ENCODE data around the gene C9orf78. TPM values are rescaled to one million over a fixed set of nuclear protein-coding genes. Genes with fewer than 3 reads are reported as not detected.

C9orf78 gene
- total and polyA plus RNA-seq, 2 donors (not counting 1 experiment from before 2014, with no cell fraction given): 39.8 to 88.6 TPM

DNA sequence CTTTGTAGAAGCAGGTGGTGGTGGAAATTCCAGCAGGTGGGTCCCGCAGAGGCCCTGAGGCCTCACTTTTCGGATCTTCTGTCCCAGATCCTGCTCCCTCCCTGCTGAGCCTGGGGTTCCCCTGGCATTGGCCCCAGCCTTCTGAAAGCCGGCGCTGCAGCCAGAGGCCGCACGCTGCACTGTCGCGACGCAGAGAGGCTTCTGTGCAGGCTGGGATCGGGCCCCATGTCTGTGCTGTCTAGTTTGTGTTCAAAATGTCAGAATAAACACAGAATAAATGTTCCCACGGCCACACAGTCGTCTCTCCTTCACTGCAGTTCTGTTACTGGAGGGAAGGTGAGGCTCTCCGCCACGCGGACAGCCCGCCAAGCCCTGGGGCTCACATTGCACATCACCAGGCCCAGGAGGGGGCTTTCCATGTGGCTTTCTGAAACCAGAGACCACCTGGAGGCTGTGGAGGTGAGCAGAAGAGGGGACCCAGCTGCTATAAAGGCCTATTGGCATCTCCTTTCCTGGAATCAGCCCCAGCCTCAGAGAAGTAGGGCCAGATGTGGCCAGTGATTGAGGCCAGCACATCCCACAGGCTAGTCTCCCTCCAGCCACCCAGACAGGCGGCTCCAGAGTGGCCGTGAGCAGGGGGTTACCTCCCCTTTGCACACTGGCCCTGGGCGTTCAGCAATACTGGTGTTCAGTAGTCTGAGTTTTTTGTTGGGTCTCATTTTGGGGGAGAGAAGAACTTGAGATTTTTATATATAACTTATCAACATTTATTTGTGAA is 46.7 kb upstream of the C9orf78 start:
- peaks cover 12% of the 10 kb centered on the region for H3K4me1 ChIP-seq (ENCODE audit: control insufficient read depth, extremely low read depth, insufficient read depth, low read length)
- H3K4me3 ChIP-seq (replicated peaks in 1 of 4; ENCODE audit: control extremely low read depth in 1 of 4, insufficient read depth in 1 of 4, low read depth in 3 of 4, low read length in 4 of 4): no peak overlapping the region
- no peaks in the 10 kb centered on the region for H4K20me1 ChIP-seq (ENCODE audit: control insufficient read depth, extremely low read depth, insufficient read depth, low read length)
- no peaks in the 10 kb centered on the region for H3K27me3 ChIP-seq (ENCODE audit: control insufficient read depth, insufficient read depth, low read length)
- no peak overlapping the region for H2AFZ ChIP-seq (ENCODE audit: low read length)
- no peaks in the 10 kb centered on the region for H3K79me2 ChIP-seq (ENCODE audit: control insufficient read depth, insufficient read depth, low read length)
- peaks cover 6% of the 10 kb centered on the region for H3K36me3 ChIP-seq (ENCODE audit: control insufficient read depth, insufficient read depth, low read length)
- TF ChIP-seq EZH2 (IDR thresholded peaks at IDR 0.05; ENCODE audit: low read length, missing control alignments): no peak
- TF ChIP-seq, protein P1, sequence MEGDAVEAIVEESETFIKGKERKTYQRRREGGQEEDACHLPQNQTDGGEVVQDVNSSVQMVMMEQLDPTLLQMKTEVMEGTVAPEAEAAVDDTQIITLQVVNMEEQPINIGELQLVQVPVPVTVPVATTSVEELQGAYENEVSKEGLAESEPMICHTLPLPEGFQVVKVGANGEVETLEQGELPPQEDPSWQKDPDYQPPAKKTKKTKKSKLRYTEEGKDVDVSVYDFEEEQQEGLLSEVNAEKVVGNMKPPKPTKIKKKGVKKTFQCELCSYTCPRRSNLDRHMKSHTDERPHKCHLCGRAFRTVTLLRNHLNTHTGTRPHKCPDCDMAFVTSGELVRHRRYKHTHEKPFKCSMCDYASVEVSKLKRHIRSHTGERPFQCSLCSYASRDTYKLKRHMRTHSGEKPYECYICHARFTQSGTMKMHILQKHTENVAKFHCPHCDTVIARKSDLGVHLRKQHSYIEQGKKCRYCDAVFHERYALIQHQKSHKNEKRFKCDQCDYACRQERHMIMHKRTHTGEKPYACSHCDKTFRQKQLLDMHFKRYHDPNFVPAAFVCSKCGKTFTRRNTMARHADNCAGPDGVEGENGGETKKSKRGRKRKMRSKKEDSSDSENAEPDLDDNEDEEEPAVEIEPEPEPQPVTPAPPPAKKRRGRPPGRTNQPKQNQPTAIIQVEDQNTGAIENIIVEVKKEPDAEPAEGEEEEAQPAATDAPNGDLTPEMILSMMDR (conservative IDR thresholded peaks at IDR 0.05 in 1 of 2, IDR thresholded peaks at IDR 0.05 in 1 of 2; ENCODE audit: low read depth in 1 of 2, low read length in 2 of 2): no peak
- DNase-seq (ENCODE audit: low read depth in 2 of 2): no peak
- H3K9me3 ChIP-seq (ENCODE audit: control insufficient read depth, insufficient read depth, low read depth, low read length): no peaks in the 10 kb centered on the region
- H3K27ac ChIP-seq (ENCODE audit: insufficient read depth, low read length): no peak overlapping the region
- no peak overlapping the region for H3K4me2 ChIP-seq (ENCODE audit: extremely low read depth, insufficient read depth, low read length)
- no peak overlapping the region for H3K9ac ChIP-seq (ENCODE audit: insufficient read depth, low read length)

DNA sequence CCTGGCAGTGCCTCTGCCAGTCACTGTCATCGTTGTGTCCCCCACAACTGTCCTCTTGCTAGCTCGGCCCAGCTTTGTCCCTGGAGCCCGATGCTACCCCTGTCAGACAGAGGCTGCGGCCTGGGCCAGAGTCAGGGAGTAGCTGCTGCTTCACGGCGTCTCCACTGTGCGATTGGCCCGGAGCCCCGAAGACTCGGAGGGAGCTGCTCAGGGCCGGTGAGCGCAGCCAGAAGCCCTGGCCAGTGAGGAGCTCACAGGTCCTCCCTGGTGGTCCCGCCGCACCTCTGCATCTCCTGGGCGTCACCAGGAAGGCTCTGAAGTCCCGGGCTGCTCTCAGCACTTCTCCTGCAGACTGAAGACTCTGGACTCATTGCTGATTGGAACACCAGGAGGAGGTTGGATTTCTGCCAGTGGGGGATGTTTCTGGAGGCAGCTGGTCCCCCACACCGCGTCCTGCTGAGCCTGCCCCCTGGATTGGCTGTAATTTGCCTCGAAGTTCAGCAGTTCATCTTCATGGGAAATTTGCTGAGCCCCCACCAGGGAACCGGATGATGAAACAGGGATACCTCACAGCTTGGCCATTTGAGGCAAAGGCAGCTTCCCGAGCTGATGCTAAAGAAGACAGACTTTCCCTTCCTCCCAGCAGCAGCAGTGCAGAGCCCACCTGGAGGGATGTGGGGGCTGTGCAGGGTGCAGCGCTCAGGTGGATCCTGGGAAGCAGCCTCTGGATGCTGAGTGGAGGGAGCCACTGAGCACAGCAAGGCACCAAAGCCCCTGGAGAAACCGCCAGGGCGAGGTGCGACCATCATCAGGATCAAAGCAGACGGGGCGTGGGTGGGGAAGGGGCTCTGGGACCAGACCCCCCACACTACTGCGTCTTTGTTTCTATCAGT is 45.8 kb upstream of the C9orf78 start:
- peak; percentile 9 to 28 for DNase-seq (ENCODE audit: low read depth in 2 of 2)
- no peak overlapping the region for H2AFZ ChIP-seq (ENCODE audit: low read length)
- H3K27ac ChIP-seq (ENCODE audit: insufficient read depth, low read length): no peak overlapping the region
- H3K36me3 ChIP-seq (ENCODE audit: control insufficient read depth, insufficient read depth, low read length): peaks cover 8% of the 10 kb centered on the region
- H3K27me3 ChIP-seq (ENCODE audit: control insufficient read depth, insufficient read depth, low read length): no peaks in the 10 kb centered on the region
- H3K79me2 ChIP-seq (ENCODE audit: control insufficient read depth, insufficient read depth, low read length): no peaks in the 10 kb centered on the region
- no peak overlapping the region for H3K4me2 ChIP-seq (ENCODE audit: extremely low read depth, insufficient read depth, low read length)
- H3K9me3 ChIP-seq (ENCODE audit: control insufficient read depth, insufficient read depth, low read depth, low read length): no peaks in the 10 kb centered on the region
- H3K9ac ChIP-seq (ENCODE audit: insufficient read depth, low read length): no peak overlapping the region
- peaks cover 10% of the 10 kb centered on the region for H3K4me1 ChIP-seq (ENCODE audit: control insufficient read depth, extremely low read depth, insufficient read depth, low read length)
- TF ChIP-seq, protein P1 (conservative IDR thresholded peaks at IDR 0.05 in 1 of 2, IDR thresholded peaks at IDR 0.05 in 1 of 2; ENCODE audit: low read depth in 1 of 2, low read length in 2 of 2): no peak
- TF ChIP-seq EZH2 (IDR thresholded peaks at IDR 0.05; ENCODE audit: low read length, missing control alignments): no peak
- no peaks in the 10 kb centered on the region for H4K20me1 ChIP-seq (ENCODE audit: control insufficient read depth, extremely low read depth, insufficient read depth, low read length)
- no peak overlapping the region for H3K4me3 ChIP-seq (replicated peaks in 1 of 4; ENCODE audit: control extremely low read depth in 1 of 4, insufficient read depth in 1 of 4, low read depth in 3 of 4, low read length in 4 of 4)

DNA sequence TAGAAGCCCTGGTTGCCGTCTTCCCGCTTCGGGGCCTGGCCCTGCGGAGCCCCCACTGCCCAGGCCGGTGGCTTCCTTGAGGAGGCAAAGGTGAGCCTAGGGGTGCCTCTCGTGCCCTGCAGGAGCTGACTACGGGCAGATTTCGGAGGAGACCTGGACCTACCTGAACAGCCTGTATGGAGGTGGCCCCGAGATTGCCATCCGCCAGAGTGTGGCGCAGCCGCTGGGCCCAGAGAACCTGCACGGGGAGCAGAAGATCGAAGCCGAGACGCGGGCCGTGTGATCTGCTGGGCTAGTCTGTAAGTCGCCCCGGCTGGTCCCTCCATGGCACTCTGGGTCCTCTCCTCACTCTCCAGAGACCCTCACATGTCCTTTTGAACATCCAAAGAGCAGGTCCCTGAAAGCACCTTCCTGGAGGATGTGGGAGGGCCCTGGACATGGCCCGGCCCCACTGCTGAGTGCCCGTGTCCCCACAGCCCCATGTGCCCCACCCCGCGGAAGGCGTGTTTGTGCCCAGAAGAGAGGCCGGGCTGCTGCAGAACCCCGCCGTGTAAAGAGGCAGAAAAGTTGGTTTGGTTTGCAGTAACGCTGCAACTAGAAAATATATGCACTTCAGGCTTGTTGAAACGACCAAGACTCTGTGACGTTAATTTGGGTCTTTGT is 45.0 kb upstream of the C9orf78 start:
- no peak overlapping the region for H3K27ac ChIP-seq (ENCODE audit: insufficient read depth, low read length)
- no peak for DNase-seq (ENCODE audit: low read depth in 2 of 2)
- TF ChIP-seq EZH2 (IDR thresholded peaks at IDR 0.05; ENCODE audit: low read length, missing control alignments): no peak
- TF ChIP-seq, protein P1 (conservative IDR thresholded peaks at IDR 0.05 in 1 of 2, IDR thresholded peaks at IDR 0.05 in 1 of 2; ENCODE audit: low read depth in 1 of 2, low read length in 2 of 2): no peak
- no peak overlapping the region for H3K4me2 ChIP-seq (ENCODE audit: extremely low read depth, insufficient read depth, low read length)
- no peaks in the 10 kb centered on the region for H3K79me2 ChIP-seq (ENCODE audit: control insufficient read depth, insufficient read depth, low read length)
- no peak overlapping the region for H3K4me3 ChIP-seq (replicated peaks in 1 of 4; ENCODE audit: control extremely low read depth in 1 of 4, insufficient read depth in 1 of 4, low read depth in 3 of 4, low read length in 4 of 4)
- no peak overlapping the region for H3K9ac ChIP-seq (ENCODE audit: insufficient read depth, low read length)
- H4K20me1 ChIP-seq (ENCODE audit: control insufficient read depth, extremely low read depth, insufficient read depth, low read length): no peaks in the 10 kb centered on the region
- no peaks in the 10 kb centered on the region for H3K9me3 ChIP-seq (ENCODE audit: control insufficient read depth, insufficient read depth, low read depth, low read length)
- no peak overlapping the region for H2AFZ ChIP-seq (ENCODE audit: low read length)
- H3K36me3 ChIP-seq (ENCODE audit: control insufficient read depth, insufficient read depth, low read length): peaks cover 11% of the 10 kb centered on the region
- H3K27me3 ChIP-seq (ENCODE audit: control insufficient read depth, insufficient read depth, low read length): no peaks in the 10 kb centered on the region
- H3K4me1 ChIP-seq (ENCODE audit: control insufficient read depth, extremely low read depth, insufficient read depth, low read length): peaks cover 9% of the 10 kb centered on the region

Measured in fibroblast of lung (primary cell).